Vagina (tissue), 2 donors: ENCODE measurements around the gene ZNF184.

Experiments used
- POLR2A ChIP-seq, 2 donors: fragments of 450-650 bp; IDR thresholded peaks; one replicate each; pipeline ENCODE4 v1.6.1; 2017; ENCODE audit warnings: antibody characterized with exemption in 2 of 2, mild to moderate bottlenecking in 2 of 2, moderate library complexity in 2 of 2
- POLR2AphosphoS5 ChIP-seq, 2 donors: sonication (generic); formaldehyde crosslinking; IDR thresholded peaks; one replicate each; pipeline ENCODE4 v1.9.0; 2017; ENCODE audit warnings: antibody characterized with exemption in 2 of 2, mild to moderate bottlenecking in 2 of 2, low read depth in 1 of 2; ENCODE audit not compliant: insufficient read depth in 1 of 2

DNA sequence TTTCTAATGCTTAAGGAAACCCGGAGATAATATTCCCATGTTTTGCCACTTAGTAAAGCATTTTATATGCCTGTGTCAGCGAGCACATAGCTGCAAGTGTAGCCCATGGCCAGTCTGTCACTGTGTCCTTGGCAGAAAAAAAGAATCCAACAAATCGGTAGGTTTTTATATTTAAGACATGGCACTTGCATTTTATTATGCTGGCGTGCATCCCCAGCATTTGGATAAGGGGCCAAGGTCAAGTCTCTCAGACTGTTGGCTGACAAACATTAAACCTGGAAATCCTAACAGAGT lies 1.2 kb upstream of the ZNF184 start:
- no peak for TF ChIP-seq POLR2A (IDR thresholded peaks at IDR 0.05)
- TF ChIP-seq POLR2AphosphoS5 (IDR thresholded peaks at IDR 0.05; ENCODE audit: insufficient read depth in 1 of 2, low read depth in 1 of 2): no peak
